NCI-H748 (cell line): ENCODE data around the gene DENND2D.
A peak's percentile ranks its signal among the peaks of the same experiment; 100 is the strongest.
"Not testable (repeated sequence)": the region's sequence is repeated elsewhere in the genome, so short reads cannot be mapped to it uniquely, and the experiment has no call there.

Experiments used
- DNase-seq: peaks from one replicate; lab custom pipeline; 2025; ENCODE audit not compliant: unreplicated experiment; lab: John Stamatoyannopoulos, UW

Gene DENND2D

GRCh38 chr1:111222308-111223125, 22.1 kb upstream of the DENND2D start:
- peak; percentile 68 for DNase-seq

DNA sequence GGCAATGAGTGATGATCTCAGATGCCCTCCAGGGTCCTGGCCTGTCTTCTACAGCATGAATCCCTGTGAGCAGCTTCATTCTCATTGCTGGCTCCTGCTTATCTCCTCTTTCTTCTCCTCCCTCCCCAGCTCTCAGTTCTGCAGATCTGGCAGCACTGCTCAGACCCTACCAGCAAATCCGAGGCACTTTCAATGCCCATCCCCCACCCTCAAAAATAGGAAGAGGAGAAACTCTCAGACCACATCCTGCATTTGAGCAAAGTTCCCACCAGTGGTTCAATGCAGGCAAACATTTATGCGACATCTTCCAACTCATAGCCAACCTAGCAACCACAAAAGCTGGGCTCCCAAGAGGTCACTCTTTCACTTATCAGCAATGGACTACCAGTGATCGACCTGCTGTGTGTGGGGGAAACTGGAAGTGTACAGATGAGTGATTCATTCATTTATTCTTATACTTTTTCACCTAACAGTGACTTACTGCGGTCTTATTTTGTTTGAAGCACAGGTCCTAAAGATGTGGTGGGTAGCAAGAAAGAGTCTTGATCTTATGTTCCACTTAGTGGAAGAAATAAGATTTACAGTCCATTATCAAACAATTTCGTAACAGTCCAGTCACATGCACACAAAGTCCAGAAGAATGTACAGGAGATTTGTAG, 21.3 kb upstream of the DENND2D start:
- no peak for DNase-seq

DNA sequence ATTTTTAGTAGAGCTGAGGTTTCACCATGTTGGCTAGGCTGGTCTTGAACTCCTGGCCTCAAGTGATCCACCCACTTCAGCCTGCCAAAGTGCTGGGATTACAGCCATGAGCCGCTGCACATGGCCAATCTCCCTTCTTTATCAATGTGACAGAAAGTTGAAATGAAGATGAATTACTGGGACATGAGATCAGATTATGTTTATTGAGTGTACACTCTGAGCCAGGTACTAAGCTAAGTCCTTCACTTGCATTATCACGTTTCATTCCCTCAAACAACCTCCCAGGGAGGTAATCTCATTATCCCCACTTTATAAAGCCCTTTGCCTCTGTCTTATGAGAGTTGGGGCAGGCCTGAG, 20.8 kb upstream of the DENND2D start:
- DNase-seq = no peak

GRCh38 chr1:111220302-111220890, 19.9 kb upstream of the DENND2D start:
- no peak for DNase-seq

DNA sequence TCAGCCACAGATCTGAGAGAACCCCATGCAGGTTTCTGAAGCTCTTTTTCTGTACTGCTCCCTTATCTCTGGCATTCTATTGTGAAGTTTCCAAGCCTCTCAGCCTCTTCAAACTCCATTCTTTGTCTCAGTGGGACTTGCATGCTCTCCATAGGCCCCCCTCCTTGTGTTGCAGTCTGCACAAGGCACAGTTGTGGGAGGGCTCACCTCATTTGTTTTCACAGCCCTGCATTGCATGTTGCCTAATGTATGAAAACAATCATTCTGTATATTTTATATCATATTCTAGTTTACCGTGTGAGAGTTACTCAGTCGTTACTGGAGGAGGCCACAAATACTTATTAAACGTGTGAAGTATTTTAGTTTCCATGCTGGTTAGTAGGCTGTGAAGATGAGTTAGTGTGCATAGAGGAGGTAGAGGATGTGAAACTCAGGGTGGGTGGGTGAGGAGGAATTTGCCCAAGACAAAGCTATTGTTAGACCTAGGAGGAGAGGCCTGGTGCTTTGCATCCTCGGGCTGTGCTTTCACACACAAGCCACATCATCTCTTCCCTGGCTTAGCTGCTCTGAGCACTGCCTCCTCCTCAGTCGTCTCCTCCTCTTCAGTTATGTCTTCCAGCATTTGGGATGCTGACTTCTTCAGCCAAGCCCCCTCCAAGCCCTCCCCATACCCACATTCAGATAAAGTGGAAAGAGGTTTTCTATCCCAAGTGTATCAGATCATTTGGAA, 19.3 kb upstream of the DENND2D start:
- DNase-seq = no peak

DNA sequence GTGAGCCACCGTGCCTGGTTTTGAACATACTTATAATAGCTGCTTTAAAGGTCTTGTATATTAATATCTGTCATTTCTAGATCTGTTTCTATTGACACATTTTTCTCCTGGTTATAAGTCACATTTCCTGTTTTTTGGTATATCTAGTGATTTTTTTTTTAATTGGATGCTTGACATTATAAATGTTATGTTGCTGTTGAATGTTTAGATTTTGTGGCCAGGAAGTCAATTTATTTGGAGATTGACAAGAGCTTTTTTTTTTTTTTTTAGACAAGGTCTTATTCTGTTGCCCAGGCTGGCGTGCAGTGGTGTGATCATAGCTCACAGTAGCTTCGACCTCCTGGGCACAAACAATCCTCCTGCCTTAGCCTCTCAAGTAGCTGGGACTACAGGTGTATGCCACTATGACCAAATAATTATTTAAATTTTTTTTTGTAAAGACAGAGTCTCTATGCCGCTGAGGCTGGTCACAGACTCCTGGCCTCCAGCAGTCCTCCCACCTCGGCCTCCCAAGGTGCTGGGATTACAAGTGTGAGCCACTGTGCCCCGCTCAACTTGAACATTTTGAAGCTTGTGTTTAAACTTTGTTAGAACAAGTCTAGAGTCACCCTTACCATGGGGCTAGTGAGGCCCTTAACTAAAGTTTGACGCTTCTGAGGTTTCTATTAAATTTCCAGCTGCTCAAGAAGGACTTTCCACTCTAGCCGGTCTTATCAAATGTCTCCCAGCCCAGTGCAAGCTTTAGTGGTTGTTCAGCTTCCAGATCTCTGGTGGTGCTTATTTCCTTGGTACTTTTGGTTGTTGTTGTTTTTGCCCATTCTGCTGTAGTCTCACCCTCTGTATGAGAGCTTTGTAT, 18.5 kb upstream of the DENND2D start:
- no peak for DNase-seq

- no peak for DNase-seq
These were observed 16.9 kb upstream of the DENND2D start for GRCh38 chr1:111217183-111217910.

DNA sequence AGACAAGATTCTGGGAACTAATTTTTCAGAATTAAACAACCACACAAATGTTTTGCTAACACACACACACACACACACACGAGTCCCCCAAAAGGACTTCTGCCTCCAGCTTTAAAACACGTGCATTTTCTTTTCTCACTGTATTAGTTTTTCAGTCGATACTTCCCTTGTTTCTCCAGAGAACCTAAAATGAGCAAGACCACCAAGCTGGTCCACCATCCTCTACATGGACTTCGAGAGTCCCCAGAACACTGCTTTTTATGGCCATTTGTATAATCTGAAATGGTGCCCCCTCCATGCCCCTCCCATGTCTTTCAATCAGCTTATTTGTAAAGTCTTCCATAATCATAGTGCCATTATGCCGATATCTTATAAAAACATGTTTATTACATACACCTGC, 16.3 kb upstream of the DENND2D start:
- DNase-seq = no peak

DNA sequence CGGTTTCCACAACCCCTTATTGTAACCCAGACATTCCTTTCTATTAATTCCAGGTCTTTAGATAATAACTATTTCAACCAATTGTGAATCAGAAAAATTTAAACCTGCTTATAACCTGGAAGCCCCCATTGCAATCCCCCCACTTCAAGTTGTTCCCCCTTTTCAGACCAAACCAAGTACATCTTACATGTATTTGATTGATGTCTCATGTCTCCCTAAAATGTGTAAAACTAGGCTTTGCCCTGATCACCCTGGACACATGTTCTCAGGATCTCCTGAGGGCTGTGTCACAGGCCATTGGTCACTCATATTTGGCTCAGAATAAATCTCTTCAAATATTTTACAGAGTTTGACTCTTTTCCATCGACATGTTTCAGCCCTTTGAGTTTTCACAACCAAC, 14.8 kb upstream of the DENND2D start:
- DNase-seq = not testable (repeated sequence)

DNA sequence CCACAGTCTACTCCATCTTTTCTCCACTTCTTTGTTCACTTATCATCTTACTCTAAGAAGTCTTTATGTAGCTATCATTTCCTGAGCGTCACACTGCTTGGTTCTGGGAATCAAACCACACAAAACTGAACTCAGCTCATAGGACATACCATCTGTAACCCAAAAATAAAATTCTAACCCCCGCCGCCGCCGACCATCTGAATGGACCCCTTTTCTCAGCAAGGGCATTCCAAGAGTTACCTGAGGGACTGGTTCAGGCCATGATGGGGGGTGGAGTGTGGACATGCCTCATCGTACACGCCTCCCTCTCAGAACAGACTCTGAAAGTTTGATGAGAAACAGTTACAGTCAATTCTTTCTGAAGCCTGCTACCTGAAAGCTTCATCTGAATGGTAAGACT, 14.4 kb upstream of the DENND2D start:
- no peak for DNase-seq

DNA sequence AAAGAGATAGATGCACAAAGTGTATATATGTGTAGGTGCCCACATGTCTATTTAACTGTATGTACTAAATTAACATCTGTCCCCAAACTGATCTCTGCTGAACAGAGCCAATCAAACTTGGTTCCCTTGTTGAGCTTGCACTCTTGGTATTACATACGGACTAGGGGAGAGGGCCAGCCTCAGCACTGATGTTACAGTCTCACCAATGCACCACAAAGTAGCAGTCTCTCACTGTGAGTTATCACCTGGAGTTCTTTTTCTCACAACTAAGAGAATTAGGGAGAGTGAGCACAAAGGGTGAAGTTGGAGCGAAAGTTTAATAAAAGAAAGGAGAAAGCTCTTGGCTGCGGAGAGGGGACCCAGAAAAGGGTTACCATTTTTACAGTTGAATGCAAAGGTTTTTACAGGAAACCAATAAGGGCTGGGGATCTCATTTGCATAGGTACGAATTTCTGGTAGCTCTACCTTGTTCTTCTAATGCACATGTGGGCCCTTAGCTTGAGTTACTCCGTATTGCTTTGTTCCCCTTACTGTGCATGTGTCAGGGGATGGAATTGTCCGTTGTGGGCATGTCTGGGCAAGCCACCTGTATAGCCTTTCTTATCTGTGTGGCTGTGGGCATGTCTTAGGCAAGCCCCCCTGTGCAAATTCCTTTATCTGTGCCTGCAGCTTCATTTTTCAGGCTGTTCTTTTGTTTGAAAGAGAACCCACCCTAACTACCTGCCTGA, 13.8 kb upstream of the DENND2D start:
- peak; percentile 71 for DNase-seq

- no peak for DNase-seq
These were observed 13.0 kb upstream of the DENND2D start for GRCh38 chr1:111213412-111213811.

- no peak for DNase-seq
These were observed 12.3 kb upstream of the DENND2D start for GRCh38 chr1:111212634-111213335.

DNA sequence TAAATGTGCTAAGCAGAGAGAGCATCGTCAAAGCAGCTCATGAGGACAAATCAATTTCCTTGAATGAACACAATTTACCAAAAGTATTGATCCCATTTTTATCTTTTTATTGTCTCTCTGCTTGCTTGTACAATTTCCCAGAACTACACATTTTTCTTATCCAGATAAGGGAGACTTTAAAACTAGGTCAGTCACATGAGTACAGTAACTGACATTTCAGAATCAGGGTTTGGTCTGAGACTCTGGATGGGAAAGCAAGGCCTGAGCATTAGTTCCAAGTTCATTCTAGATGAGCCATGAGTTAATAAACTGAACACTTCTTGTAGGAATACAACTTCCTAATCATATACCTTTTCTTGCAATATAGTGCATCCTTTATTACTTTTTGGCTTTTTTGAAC, 11.5 kb upstream of the DENND2D start:
- no peak for DNase-seq

DNA sequence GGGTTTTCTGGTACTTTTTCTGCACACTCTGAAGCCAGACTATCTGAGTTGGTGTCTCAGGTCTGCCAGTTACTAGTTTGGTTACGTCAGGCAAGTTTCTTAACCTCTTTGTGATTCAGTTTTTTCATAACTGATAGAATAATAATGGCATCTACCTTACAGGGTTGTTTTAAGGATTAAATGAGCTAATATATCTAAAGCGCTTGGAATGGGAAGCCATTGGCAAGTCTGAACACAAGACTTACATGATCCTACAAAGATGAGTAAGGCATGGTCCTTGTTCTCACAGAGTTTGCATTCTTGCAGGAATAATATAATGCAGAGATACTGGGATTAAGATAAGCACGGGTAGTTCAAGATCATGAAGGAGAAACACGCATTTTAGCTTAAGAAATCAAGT, 9.2 kb upstream of the DENND2D start:
- DNase-seq = no peak

DNA sequence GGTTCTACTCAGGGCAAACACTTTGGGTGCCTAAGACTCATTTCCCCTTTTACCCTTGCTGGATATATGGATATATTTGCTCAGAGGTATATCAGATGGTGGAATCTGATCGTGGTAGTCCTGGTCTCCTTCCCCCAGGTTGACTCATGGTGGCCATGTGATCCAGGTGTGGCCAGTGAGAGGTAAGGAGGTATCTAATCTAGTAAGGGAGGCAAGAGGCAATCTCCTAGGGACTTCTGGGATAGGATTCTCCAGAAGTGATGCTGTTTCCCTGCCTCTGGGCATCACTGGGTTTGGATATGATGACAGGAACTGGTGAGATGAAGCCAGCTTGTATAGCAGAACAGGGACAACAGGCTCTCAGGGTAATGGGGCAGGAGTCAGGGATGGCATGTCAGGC, 8.5 kb upstream of the DENND2D start:
- DNase-seq = no peak

DNA sequence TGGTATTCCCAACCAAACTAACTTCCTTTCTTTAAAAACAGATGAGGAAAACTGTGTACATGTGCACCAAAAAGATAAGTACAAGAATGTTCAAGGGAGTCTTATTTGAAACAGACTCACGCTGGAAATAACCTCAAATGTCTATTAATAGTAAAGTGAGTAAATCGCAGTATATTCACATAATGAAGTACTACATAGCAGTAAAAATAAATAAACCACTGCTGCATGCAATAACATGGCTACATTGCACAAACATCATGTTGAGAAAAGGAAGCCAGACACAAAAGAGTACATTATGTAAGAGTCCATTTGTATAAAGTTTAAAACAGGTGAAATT, 5.2 kb upstream of the DENND2D start:
- DNase-seq = no peak

DNA sequence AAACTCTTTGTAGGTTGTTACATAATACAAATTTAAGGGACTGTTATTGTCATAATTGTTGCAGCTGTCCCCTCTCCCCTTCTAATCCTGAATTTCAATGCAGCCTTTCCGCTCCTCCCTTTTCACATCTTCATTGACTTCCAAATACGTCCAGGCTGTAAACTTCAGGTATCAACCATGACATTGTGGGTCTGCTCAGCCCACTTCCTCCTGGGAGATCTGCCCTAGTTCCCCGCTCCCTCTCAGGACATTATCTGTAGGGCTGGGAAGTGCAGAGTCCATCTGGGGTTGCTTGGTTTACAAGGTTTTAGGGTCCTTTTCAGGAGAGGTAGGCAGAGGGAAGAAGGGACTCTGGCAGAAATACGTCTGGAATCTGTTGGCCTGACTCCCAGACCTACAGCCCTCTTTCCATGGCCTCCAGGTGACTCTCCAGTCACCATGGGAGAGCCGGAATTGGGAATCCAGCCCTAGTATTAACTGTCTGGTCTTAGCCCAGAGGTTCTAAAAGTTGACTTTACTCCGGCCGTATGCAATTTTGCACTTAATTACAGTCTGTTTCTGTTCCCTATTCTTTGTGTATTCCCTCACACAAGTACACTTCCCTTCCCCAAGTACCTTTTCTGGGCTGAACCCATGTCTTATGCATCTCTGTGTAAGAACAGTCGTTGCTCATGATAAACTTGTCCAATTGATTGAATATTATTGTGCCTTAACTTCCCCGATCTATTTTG, 4.7 kb upstream of the DENND2D start:
- no peak for DNase-seq
